Measurements from ENCODE around the gene ARL15.

ARL15 gene

GRCh38 chr5:54296386-54296785 lies 14.0 kb downstream of the ARL15 start:
- no peak for TF ChIP-seq CTCF (IDR thresholded peaks at IDR 0.05; ENCODE audit: low read depth, low read length, missing control alignments)
- no peak overlapping the region for H3K4me3 ChIP-seq (ENCODE audit: low read depth, low read length)
- in situ Hi-C loops (cut with HindIII; ENCODE audit: low sequenced_read_pairs): no loop called here

GRCh38 chr5:54295651-54296276 lies 14.6 kb downstream of the ARL15 start:
- no peak for TF ChIP-seq CTCF (IDR thresholded peaks at IDR 0.05; ENCODE audit: low read depth, low read length, missing control alignments)
- DNase-seq (ENCODE audit: low read depth): no peak
- H3K4me3 ChIP-seq (ENCODE audit: low read depth, low read length): no peak overlapping the region
- in situ Hi-C loops (cut with HindIII; ENCODE audit: low sequenced_read_pairs): no loop called here

More at GRCh38 chr5:54296386-54296785, 14.0 kb downstream of the ARL15 start:
- DNase-seq (ENCODE audit: low read depth): no peak

- in situ Hi-C loops (cut with HindIII; ENCODE audit: low sequenced_read_pairs): no loop called here
- H3K4me3 ChIP-seq (ENCODE audit: low read depth, low read length): no peak overlapping the region
- no peak for TF ChIP-seq CTCF (IDR thresholded peaks at IDR 0.05; ENCODE audit: low read depth, low read length, missing control alignments)
- no peak for DNase-seq (ENCODE audit: low read depth)
Measured at GRCh38 chr5:54294097-54294667, 16.2 kb downstream of the ARL15 start.

GRCh38 chr5:54292866-54293265 lies 17.5 kb downstream of the ARL15 start:
- DNase-seq (ENCODE audit: low read depth): no peak
- no peak for TF ChIP-seq CTCF (IDR thresholded peaks at IDR 0.05; ENCODE audit: low read depth, low read length, missing control alignments)
- in situ Hi-C loops (cut with HindIII; ENCODE audit: low sequenced_read_pairs): no loop called here

GRCh38 chr5:54291498-54291897 lies 18.9 kb downstream of the ARL15 start:
- DNase-seq (ENCODE audit: low read depth): no peak
- H3K4me3 ChIP-seq (ENCODE audit: low read depth, low read length): no peak overlapping the region
- TF ChIP-seq CTCF (IDR thresholded peaks at IDR 0.05; ENCODE audit: low read depth, low read length, missing control alignments): no peak
- in situ Hi-C loops (cut with HindIII; ENCODE audit: low sequenced_read_pairs): no loop called here

More at GRCh38 chr5:54292866-54293265, 17.5 kb downstream of the ARL15 start:
- H3K4me3 ChIP-seq (ENCODE audit: low read depth, low read length): no peak overlapping the region

GRCh38 chr5:54289769-54290168 lies 20.6 kb downstream of the ARL15 start:
- in situ Hi-C loops (cut with HindIII; ENCODE audit: low sequenced_read_pairs): no loop called here
- TF ChIP-seq CTCF (IDR thresholded peaks at IDR 0.05; ENCODE audit: low read depth, low read length, missing control alignments): no peak
- DNase-seq (ENCODE audit: low read depth): no peak
- H3K4me3 ChIP-seq (ENCODE audit: low read depth, low read length): no peak overlapping the region

Measured in astrocyte of the cerebellum (primary cell).